ENCODE results near the gene INTS11.

Gene INTS11

GRCh38 chr1:1285102-1285571, 39.3 kb downstream of the INTS11 start:
- DNase-seq (ENCODE audit: low read depth): no peak

- DNase-seq (ENCODE audit: low read depth): no peak
Observed at GRCh38 chr1:1284221-1285101, 40.0 kb downstream of the INTS11 start.

DNA sequence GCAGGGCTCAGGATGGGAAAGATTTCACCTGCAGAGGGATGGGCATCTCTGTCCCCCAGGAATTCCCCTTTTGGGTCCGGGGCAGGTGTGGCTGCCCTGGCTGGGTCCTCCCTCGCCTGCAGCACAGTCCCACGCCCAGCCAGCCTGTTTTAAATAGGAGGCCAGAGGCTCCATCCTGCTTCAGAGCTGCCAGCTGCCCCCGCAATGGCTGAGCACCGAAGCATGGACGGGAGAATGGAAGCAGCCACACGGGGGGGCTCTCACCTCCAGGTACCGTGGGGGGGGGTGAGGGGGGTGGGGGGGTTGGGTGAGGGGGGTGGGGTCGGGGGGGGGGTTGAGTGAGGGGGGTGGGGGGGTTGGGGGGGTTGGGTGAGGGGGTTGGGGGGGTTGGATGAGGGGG, 40.6 kb downstream of the INTS11 start:
- DNase-seq (ENCODE audit: low read depth): no peak

GRCh38 chr1:1282998-1283397, 41.5 kb downstream of the INTS11 start:
- no peak for DNase-seq (ENCODE audit: low read depth)

- no peak for DNase-seq (ENCODE audit: low read depth)
Observed at GRCh38 chr1:1281533-1282321, 42.7 kb downstream of the INTS11 start.

DNA sequence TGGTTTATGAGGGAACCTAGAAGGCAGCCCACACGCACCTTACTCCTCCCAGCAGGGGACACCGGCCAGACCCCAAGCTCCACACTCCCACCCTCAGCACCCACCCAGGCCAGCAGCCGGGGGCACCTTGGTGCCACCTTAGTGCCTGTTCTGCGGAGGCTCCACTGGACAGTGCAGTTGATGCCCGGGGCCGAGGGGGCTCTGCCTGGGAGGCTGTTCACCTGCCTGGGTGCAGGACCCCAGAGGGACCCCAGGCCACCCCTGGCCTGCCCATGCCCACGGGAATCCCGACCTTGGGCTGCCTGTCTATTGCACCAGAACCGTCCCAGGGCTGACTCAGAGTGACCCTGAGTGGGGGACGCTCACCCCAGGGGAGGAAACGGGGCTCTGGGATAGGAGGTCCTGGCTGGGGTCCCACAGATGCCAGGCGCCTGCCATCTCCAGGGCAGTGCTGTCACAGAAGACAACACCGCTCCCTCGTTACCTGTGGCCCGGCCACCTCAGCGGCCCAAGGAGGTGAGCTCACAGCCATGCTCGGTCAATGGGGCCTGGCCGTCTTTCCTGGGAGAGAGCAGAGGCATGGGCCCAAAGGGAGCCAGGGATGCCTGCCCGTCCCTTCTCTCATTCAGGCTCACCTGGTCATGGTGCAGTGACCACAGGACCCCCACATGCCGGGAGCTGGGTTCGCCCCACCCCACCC, 43.5 kb downstream of the INTS11 start:
- no peak for DNase-seq (ENCODE audit: low read depth)

DNA sequence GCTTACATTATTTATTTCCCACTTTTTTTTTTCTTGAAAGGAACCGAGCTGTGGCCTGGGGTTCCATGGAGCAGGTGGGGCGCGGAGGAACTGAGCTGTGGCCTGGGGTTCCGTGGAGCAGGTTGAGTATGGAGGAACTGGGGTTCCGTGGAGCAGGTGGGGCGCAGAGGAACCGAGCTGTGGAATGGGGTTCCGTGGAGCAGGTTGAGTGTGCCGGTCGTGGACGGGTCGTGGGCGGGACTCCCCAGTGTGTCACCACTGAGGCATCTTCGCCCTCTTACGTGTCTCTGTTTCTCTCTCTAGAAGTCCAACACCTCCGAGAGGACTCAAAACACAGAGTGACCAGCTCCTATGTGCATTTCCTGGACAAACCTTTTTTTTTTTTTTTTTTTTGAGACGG, 45.4 kb downstream of the INTS11 start:
- DNase-seq (ENCODE audit: low read depth): no peak

DNA sequence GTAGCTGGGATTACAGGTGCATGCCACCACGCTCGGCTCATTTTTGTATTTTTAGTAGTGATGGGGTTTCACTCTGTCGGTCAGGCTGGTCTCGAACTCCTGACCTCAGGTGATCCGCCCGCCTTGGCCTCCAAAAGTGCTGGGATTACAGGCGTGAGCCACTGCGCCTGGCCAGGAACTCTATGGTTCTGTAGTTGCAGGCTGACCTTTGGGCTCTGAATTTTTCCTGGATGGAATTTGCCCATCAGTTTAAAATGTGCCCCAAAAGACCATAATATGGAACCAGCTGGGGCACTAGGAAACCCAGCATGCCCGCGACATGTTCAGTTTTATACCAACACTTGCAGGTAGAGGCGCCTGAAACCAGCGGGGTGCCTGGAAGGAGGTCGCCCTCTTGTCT, 45.8 kb downstream of the INTS11 start:
- DNase-seq (ENCODE audit: low read depth): no peak

- no peak for DNase-seq (ENCODE audit: low read depth)
Observed at GRCh38 chr1:1275836-1276235, 48.6 kb downstream of the INTS11 start.

DNA sequence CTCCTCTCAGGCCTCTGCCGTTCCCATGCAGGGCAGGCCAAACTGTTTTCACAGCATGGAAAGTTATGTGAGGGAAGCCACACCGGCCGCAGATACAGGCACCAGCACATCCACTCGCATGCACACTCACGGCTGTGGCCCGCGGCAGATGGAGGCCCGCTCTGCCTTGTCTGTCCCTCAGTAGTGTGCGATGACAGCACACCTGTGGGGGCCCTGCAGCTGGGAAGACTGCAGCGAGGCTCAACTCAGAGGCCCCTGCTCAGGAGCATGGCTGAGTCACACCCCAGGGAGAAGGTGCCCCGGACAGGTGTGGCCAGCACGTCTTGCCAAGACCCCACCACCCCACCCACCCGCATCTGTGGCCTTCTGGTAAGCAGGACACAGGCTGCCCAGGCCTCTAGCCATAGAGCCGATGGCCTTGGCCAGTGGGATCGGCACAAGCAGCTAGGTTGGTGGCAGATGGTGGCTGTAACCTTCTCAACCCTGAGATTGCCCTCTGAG, 49.5 kb downstream of the INTS11 start:
- no peak for DNase-seq (ENCODE audit: low read depth)

DNA sequence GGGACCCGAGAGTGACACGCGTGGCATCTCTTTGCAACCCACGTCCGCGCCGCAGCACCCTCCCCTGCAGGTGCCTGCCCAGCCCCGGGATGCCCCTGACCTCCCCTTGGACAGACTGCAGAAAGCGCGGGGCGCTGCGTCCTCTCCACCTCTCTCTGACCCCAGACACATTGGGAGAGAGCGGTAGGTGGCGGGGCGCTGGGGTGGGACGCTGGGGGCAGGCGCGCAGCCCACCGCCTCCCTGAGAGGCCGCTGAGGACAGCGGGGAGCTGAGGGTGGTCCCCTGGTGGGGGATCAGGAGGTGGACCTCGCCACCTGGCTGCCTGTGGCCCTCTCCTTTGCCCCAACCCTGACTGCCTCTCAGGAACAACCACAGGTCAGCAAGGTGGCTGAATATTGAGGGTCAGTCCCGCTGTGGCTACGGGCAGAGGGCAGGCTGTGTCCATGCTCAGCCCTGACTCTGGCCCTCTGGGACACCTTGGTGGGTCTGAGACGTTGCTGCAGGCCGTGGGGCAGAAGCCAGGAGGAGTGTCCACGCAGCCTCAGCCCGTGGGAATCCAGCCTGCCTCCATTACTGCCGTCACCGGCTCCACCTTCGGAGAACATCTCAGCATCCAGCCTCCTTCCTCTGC, 50.0 kb downstream of the INTS11 start:
- DNase-seq (ENCODE audit: low read depth): no peak

- peak; percentile 48 for DNase-seq (ENCODE audit: low read depth)
Observed at GRCh38 chr1:1273512-1274298, 50.8 kb downstream of the INTS11 start, which contains the start of gene UBE2J2. UBE2J2 (minus strand) TSS chr1:1273854; CDS start chr1:1267992, 5,862 bp downstream.

GRCh38 chr1:1273209-1273511, 51.3 kb downstream of the INTS11 start:
- no peak for DNase-seq (ENCODE audit: low read depth)

DNA sequence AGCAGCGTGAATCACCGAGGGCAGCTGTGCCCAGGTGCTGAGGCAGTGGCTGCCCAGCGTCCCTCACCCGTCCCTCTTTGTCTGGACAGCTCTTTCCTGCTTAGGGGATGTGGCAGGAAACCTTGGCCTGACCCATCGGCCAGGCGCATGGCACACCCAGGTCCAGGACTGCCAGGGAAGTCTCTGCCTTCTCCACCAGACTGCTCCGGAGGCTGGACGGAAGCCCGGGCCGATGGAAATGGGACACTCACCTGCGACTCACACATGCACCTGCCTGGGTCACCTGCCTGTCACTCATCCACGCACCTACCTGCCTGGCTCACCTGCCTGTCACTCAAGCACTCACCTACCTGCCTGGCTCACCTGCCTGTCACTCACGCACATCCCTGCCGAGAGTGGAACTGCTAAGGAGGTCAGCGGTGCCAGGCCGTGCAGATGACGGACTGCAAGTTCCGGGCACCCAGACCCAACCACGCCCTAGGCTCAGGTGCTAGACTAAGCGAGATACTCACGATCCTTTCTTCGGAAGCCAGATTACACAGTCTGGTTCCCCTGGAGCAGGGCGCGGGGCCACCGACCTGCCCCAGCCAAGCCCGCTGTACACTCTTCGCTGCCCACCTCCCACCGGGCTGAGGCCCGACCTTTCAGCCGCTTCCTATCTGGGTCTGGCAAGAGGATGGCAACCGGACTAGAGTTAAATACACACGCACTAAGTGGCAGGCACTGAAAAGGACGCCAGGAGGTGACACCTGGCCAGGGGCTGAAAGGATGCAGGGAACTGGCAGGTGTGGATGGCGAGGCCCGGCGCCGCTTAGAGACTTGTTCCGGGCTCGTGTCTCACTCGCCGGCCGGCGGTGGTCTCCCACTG, 51.9 kb downstream of the INTS11 start:
- no peak for DNase-seq (ENCODE audit: low read depth)

DNA sequence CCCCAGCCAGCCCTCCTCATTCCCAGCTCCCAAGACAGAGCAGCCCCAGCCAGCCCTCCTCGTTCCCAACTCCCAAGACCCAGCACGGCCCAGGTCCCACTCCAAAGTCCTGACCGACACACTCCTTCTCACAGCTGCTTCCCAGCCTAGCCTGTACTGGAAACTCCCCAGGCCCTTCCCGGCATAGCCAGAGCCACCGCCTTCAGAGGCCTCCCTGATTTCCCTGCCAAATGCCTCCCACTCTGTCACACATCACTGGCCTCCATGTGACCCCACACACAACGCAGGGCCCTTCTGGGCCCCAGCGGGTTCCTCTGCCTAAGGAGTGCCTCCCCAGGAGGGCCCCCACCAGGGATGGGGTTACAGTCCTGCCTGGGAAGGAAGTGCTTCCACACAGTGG, 53.6 kb downstream of the INTS11 start:
- no peak for DNase-seq (ENCODE audit: low read depth)

DNA sequence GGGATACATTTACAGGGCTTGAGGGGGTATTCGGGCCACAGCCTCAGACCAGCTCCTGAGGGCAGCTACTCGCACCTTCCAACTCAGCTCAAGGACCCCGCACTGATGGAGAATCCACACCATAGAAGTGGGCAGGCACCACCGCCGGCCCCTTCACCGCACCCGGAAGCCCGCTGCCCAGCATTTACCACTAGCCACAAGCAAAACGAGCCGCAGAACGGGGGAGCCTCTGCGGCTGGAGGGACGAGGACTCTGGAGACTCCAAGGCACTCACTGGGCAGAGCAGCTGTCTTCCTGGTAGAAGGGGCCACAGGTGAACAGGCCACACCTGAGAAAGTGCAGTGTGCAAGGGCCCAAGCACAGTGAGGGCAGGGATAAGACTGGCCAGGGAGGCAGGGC, 56.2 kb downstream of the INTS11 start:
- no peak for DNase-seq (ENCODE audit: low read depth)

DNA sequence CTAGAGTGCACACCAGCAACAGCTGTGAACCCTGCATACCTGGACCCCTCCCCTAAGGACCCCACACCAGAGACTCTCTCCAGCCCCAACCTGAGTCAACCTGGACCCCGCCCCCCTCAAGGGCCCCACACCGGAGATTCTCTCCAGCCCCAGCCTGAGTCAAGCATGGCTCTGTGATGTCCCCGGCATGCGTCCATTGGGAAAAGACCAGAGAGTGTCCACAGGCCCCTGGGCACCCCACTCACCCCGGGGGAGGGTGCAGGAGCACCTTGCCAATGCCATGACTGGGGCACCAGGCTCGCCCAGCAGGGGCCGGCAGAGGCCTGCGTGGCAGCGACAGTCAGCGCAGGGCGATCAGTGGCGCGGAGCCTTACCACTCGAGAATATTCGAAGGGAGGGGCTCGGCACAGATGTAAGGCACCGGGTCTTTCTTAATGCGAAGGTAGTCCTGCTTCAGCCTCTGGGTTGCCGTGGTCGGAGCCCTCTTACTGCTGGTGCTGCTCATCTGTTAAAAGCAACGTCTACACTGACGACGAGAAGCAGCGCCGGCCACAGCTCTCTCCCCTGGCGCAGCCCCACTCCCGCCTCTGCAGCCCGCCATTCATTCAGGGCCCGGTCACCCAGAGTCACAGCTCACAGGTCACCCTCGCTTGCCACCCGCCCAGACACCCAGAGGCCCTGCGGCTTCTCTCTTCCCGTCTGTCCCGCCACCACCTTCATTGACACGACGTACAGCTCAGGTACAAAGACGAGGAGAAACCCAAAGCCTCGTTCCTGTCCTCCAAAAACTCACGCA, 56.8 kb downstream of the INTS11 start:
- no peak for DNase-seq (ENCODE audit: low read depth)

DNA sequence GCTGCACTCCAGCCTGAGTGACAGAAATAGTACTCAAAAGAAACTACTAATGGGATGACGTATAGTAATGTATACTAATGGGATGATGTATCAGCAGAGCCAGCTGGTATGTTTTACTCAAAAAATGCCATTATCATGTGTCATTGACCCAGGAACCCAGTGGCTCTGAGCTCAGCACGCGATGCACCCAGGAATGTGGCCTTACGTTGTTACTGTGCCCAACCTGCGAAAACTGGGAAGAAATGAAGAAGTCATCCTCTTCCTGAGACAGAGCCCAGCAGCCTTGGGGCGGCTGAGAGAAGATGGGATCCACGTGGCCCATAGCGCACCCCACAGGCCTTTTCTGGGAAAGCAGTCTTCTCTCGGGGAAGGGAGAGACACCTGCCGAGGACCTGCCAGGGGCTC, 59.6 kb downstream of the INTS11 start:
- peak; percentile 95 for DNase-seq (ENCODE audit: low read depth)

- DNase-seq (ENCODE audit: low read depth): no peak
Observed at GRCh38 chr1:1264026-1264425, 60.4 kb downstream of the INTS11 start.

Data from non-pigmented ciliary epithelial cell (primary cell).